K562 (cell line): ENCODE measurements around the gene PDIA4. TPM values are rescaled to one million over a fixed set of nuclear protein-coding genes. Genes with fewer than 3 reads are reported as not detected.

Experiments used
- BMI1 ChIP-seq: fragments of 150-350 bp; IDR thresholded peaks from 2 replicates; pipeline ENCODE4 v1.6.1; 2014; ENCODE audit warnings: low read length
- CBFB ChIP-seq: sonication (generic); formaldehyde crosslinking; IDR thresholded peaks from 2 replicates; pipeline ENCODE4 v1.4.0; 2020; ENCODE audit warnings: mild to moderate bottlenecking, missing genetic modification reagents
- GABPB1 ChIP-seq: sonication (generic); formaldehyde crosslinking; IDR thresholded peaks from 2 replicates; pipeline ENCODE4 v1.8.0; 2022; ENCODE audit warnings: mild to moderate bottlenecking, missing genetic modification reagents
- GATAD2A ChIP-seq: fragments of 450-650 bp; IDR thresholded peaks from 2 replicates; pipeline ENCODE4 v1.6.1; 2017
- HCFC1 ChIP-seq: IDR thresholded peaks from 2 replicates; pipeline ENCODE4 v1.6.1; 2012; ENCODE audit warnings: low read depth, low read length, improper control_type of control experiment
- HMG20B ChIP-seq: fragments of 250-450 bp; sonication (Bioruptor Pico); IDR thresholded peaks from 2 replicates; pipeline ENCODE4 v1.5.0; 2021; ENCODE audit warnings: mild to moderate bottlenecking
- KHSRP ChIP-seq: fragments of 450-650 bp; IDR thresholded peaks from 2 replicates; pipeline ENCODE4 v1.6.1; 2017
- MTA3 ChIP-seq: fragments of 450-650 bp; formaldehyde crosslinking; IDR thresholded peaks from 2 replicates; pipeline ENCODE4 v1.6.1; 2017; ENCODE audit warnings: mild to moderate bottlenecking, borderline replicate concordance
- NEUROD1 ChIP-seq: fragments of 150-350 bp; IDR thresholded peaks from 2 replicates; pipeline ENCODE4 v1.6.1; 2014; ENCODE audit warnings: borderline replicate concordance, low read length, low read depth; ENCODE audit not compliant: partially characterized antibody
- PHB2 ChIP-seq: fragments of 450-650 bp; IDR thresholded peaks from 2 replicates; pipeline ENCODE4 v1.6.1; 2017; ENCODE audit warnings: low read depth
- SIX5 ChIP-seq, 2 experiments: IDR thresholded peaks; 2 replicates each; pipeline ENCODE4 v1.6.1; 2011; ENCODE audit warnings: low read length in 2 of 2, borderline replicate concordance in 1 of 2, low read depth in 1 of 2, mild to moderate bottlenecking in 1 of 2, moderate library complexity in 1 of 2; ENCODE audit not compliant: insufficient read depth in 1 of 2
- ZNF583 ChIP-seq: fragments of 250-450 bp; sonication (Bioruptor Pico); IDR thresholded peaks from 2 replicates; pipeline ENCODE4 v1.4.0; 2020
- ZNF780A ChIP-seq: fragments of 250-450 bp; sonication (Bioruptor Pico); IDR thresholded peaks from 2 replicates; pipeline ENCODE4 v1.5.0; 2021; ENCODE audit warnings: mild to moderate bottlenecking
- polyA plus RNA-seq, 8 experiments: library from polyadenylated mRNA; depleted of rRNA in 4 of 8; stranded (reverse) in 5 of 8; unstranded in 3 of 8; fragments of >200 nt; fragmentation: Nextera tagmentation in 2 of 8; fragmentation: Illumina TruSeq in 1 of 8; extraction: Ambion mirVana in 2 of 8; extraction: Trizol in 1 of 8; gene quantifications; 2 replicates each; pipeline versions ENCODE4 v1.2.1 to v1.2.3, GENCODE V29; 2011 to 2014; ENCODE audit warnings: inconsistent platforms in 1 of 8, missing spikeins in 1 of 8
- total RNA-seq, 7 experiments: library from RNA; depleted of rRNA in 6 of 7; stranded (reverse); fragments of >200 nt in 6 of 7; fragmentation: Illumina TruSeq in 2 of 7; extraction: Trizol in 2 of 7; gene quantifications; 2 replicates each; pipeline versions ENCODE4 v1.2.1 to v1.2.3, GENCODE V29; 2011 to 2021; ENCODE audit warnings: low replicate concordance in 1 of 7
- TF ChIP-seq, protein P1 (sequence below), 2 experiments: IDR thresholded peaks; 2 replicates each; pipeline ENCODE4 v1.6.1; 2011; ENCODE audit warnings: borderline replicate concordance in 1 of 2, control low read depth in 1 of 2, low read depth in 1 of 2, low read length in 1 of 2, mild to moderate bottlenecking in 1 of 2, mixed read lengths in 1 of 2, moderate library complexity in 1 of 2; ENCODE audit not compliant: insufficient read depth in 1 of 2, insufficient read length in 1 of 2, poor library complexity in 1 of 2, severe bottlenecking in 1 of 2; ENCODE audit errors: extremely low read depth in 1 of 2
- TF ChIP-seq, protein P2 (sequence below): IDR thresholded peaks from 3 replicates; pipeline ENCODE4 v1.6.1; 2011; ENCODE audit warnings: borderline replicate concordance, mild to moderate bottlenecking, moderate library complexity; ENCODE audit not compliant: insufficient read length; ENCODE audit errors: extremely low read depth
- TF ChIP-seq, protein P3 (sequence below): fragments of 250-450 bp; sonication (Bioruptor Pico); IDR thresholded peaks from 2 replicates; pipeline ENCODE4 v1.5.0; 2021
- TF ChIP-seq, protein P4 (sequence below): sonication (generic); formaldehyde crosslinking; IDR thresholded peaks from 2 replicates; pipeline ENCODE4 v1.5.0; 2020; ENCODE audit warnings: missing genetic modification reagents
- TF ChIP-seq, protein P5 (sequence below): fragments of 200-800 bp; sonication (Bioruptor generic); IDR thresholded peaks from 2 replicates; pipeline ENCODE4 v1.6.1; 2017; ENCODE audit warnings: missing genetic modification characterization, missing compliant biosample characterization
- TF ChIP-seq, protein P6 (sequence below): fragments of 450-650 bp; formaldehyde crosslinking; conservative IDR thresholded peaks from 2 replicates; pipeline ENCODE4 v1.4.0; 2022; ENCODE audit warnings: mild to moderate bottlenecking, missing genetic modification characterization

PDIA4 gene
- total and polyA plus RNA-seq, 9 of the 15 experiments (the other 6 are each of a cell fraction or from before 2014, with no cell fraction given), result 9.1 to 175 (median 146) TPM

DNA sequence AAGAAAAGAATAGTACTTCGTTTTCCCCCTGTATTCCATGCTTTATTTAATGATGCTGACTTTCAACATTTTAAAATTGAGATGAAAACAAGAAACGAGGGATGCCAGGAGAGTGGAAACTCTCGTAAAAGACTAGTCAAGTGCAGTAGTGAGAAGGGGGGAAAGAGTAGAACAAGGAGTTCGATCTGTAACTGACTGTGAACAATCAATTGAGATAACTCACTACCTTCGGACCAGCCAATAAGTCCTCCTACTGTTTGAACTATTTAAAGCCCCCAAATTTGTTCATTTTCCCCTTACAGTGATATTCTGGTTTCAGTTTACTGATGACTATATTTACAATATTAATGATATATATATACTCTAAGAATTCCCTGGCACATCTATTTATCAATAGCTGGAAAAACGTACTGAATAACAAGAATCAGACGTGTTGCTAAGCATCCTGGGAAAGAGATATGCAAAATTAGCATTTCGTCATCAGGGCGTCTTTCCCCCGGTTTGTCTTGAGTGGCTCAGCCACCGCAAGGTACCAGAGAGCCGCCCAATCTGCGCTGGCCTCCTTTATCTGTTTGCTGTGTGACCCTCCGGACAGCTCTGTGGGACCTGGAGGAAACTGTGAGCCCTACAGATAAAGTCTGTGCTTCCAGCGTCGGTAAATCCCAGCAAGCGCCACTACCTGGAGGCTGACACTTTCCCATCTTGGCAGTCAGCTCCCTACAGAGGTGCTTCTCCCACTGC lies 41.1 kb downstream of the PDIA4 start (continued):
- TF ChIP-seq SIX5 (IDR thresholded peaks at IDR 0.05; ENCODE audit: borderline replicate concordance in 1 of 2, insufficient read depth in 1 of 2, low read depth in 1 of 2, low read length in 2 of 2) (no peak), CBFB (CRISPR knock-in tag) (no peak), ZNF583 (no peak), MTA3 (no peak; the same call in 1 of the 2 replicates), ZNF780A (CRISPR knock-in tag) (no peak), NEUROD1 (no peak), BMI1 (no peak), PHB2 (no peak; the same call in 1 of the 2 replicates), HCFC1 (no peak; the same call in 1 of the 2 replicates), KHSRP (0 out of 2 replicates have a peak, but pooled peaks have one; percentile 54), HMG20B (CRISPR knock-in tag) (no peak), GATAD2A (peak; percentile 88), GABPB1 (CRISPR knock-in tag) (peak; percentile 61; the same call in 1 of the 2 replicates)
- TF ChIP-seq, protein P1, sequence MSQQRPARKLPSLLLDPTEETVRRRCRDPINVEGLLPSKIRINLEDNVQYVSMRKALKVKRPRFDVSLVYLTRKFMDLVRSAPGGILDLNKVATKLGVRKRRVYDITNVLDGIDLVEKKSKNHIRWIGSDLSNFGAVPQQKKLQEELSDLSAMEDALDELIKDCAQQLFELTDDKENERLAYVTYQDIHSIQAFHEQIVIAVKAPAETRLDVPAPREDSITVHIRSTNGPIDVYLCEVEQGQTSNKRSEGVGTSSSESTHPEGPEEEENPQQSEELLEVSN (IDR thresholded peaks at IDR 0.05; ENCODE audit: borderline replicate concordance in 1 of 2, extremely low read depth in 1 of 2, insufficient read depth in 1 of 2, insufficient read length in 1 of 2, low read depth in 1 of 2, low read length in 1 of 2, poor library complexity in 1 of 2, severe bottlenecking in 1 of 2), result peak; percentile 35 to 48
- TF ChIP-seq, protein P2, sequence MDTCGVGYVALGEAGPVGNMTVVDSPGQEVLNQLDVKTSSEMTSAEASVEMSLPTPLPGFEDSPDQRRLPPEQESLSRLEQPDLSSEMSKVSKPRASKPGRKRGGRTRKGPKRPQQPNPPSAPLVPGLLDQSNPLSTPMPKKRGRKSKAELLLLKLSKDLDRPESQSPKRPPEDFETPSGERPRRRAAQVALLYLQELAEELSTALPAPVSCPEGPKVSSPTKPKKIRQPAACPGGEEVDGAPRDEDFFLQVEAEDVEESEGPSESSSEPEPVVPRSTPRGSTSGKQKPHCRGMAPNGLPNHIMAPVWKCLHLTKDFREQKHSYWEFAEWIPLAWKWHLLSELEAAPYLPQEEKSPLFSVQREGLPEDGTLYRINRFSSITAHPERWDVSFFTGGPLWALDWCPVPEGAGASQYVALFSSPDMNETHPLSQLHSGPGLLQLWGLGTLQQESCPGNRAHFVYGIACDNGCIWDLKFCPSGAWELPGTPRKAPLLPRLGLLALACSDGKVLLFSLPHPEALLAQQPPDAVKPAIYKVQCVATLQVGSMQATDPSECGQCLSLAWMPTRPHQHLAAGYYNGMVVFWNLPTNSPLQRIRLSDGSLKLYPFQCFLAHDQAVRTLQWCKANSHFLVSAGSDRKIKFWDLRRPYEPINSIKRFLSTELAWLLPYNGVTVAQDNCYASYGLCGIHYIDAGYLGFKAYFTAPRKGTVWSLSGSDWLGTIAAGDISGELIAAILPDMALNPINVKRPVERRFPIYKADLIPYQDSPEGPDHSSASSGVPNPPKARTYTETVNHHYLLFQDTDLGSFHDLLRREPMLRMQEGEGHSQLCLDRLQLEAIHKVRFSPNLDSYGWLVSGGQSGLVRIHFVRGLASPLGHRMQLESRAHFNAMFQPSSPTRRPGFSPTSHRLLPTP, result no peak
- TF ChIP-seq, protein P3, sequence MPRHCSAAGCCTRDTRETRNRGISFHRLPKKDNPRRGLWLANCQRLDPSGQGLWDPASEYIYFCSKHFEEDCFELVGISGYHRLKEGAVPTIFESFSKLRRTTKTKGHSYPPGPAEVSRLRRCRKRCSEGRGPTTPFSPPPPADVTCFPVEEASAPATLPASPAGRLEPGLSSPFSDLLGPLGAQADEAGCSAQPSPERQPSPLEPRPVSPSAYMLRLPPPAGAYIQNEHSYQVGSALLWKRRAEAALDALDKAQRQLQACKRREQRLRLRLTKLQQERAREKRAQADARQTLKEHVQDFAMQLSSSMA, result no peak
- TF ChIP-seq, protein P4, sequence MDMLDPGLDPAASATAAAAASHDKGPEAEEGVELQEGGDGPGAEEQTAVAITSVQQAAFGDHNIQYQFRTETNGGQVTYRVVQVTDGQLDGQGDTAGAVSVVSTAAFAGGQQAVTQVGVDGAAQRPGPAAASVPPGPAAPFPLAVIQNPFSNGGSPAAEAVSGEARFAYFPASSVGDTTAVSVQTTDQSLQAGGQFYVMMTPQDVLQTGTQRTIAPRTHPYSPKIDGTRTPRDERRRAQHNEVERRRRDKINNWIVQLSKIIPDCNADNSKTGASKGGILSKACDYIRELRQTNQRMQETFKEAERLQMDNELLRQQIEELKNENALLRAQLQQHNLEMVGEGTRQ (CRISPR knock-in tag), result no peak
- TF ChIP-seq, protein P5, sequence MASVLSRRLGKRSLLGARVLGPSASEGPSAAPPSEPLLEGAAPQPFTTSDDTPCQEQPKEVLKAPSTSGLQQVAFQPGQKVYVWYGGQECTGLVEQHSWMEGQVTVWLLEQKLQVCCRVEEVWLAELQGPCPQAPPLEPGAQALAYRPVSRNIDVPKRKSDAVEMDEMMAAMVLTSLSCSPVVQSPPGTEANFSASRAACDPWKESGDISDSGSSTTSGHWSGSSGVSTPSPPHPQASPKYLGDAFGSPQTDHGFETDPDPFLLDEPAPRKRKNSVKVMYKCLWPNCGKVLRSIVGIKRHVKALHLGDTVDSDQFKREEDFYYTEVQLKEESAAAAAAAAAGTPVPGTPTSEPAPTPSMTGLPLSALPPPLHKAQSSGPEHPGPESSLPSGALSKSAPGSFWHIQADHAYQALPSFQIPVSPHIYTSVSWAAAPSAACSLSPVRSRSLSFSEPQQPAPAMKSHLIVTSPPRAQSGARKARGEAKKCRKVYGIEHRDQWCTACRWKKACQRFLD (CRISPR knock-in tag), result peak; percentile 71
- TF ChIP-seq, protein P6, sequence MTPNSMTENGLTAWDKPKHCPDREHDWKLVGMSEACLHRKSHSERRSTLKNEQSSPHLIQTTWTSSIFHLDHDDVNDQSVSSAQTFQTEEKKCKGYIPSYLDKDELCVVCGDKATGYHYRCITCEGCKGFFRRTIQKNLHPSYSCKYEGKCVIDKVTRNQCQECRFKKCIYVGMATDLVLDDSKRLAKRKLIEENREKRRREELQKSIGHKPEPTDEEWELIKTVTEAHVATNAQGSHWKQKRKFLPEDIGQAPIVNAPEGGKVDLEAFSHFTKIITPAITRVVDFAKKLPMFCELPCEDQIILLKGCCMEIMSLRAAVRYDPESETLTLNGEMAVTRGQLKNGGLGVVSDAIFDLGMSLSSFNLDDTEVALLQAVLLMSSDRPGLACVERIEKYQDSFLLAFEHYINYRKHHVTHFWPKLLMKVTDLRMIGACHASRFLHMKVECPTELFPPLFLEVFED (CRISPR knock-in tag), result peak; percentile 64; the same call in 1 of the 2 replicates
